Measurements from ENCODE around the gene EEF2.
"Not testable (repeated sequence)": the region's sequence is repeated elsewhere in the genome, so short reads cannot be mapped to it uniquely, and the experiment has no call there.

Gene EEF2

DNA sequence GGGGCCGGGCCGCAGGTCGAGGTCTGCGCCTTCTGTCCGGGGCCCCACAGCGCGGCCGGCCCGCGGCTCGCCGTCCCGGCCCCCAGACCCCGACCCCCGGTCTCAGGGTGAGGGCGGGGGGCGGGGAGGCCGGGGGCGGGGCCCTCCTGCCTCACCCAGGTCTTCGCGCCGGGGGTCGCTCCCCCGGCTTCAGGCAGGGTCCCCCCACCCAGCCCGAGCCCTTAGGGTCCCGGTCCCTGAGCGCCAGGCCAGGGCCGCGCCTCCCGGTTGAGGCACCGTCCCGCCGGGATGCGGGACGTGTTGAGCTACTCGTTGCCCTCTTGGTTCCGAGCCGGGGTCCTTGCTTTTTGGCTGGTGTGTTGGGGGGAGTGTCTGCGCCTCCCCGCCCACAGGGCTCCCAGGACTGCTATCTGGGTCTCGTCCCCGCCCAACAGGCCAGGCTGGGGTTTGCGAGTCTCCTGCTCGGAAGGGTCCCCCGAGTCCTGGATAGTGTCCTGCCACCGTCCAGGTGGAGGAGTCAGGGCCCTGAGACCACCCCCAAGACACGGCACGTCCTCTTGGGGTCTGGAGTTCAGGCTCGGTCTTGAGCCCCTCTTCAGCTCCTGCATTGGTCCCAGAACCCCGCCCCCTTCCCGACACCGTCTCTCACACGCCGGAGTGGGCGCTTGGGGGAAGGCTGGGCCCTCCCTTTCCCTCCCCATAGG, 22.7 kb upstream of the EEF2 start:
- Mint-ChIP-seq H3K9me3 (no peaks in the 10 kb centered on the region), H3K36me3 (ENCODE audit: low read depth) (peaks cover 17% of the 10 kb centered on the region), H3K27ac (peak overlapping the region; percentile 73), H3K4me1 (ENCODE audit: low read depth) (peaks cover 41% of the 10 kb centered on the region), H3K4me3 (peak overlapping the region; percentile 83), H3K27me3 (no peaks in the 10 kb centered on the region)
- DNase-seq = peak; percentile 52

DNA sequence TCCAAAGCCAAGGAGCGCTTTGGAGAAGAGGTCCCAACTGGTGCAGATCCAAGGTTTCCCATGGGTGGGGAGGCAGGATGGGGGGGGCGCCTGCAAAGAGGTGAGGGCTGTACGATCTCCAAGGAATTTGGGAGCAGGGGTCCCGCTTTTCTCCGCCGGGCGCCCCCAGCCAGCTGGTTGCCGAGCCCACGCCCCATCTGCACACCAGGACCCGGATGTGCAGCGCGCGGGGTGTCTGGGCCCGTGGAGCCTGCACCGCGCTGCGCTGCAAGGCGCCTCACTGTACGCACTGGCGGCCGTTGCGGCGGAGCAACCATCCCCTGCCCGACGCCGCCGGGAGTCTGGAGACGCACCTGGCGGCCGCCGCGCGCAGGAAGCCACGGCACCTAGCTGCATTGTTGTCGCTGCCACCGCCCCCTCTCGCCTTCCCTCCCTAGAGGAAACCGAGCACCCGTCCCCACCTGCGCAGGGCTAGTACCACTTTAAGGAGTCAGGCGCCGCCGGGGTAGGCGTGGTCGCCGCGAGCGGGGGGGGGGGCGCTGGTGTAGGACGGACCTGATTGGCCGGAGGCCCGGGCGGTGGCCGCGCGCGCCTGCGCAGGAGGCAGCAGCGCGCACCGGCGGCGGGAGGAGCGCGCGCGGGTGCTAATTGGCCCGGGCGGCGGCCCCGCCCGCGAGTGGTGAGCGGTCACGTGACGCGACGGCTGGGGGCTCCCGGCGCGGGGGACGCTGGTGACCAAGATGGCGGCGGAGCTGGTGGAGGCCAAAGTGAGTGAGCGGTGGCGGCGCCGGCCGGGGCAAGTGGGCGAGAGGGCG, 22.0 kb upstream of the EEF2 start, which contains the start of gene PIAS4:
Gene PIAS4 (plus strand): TSS at position 716 of the 815 bp plus-strand sequence. CDS start 25 bp downstream, at position 741.
- H3K4me1 Mint-ChIP-seq (ENCODE audit: low read depth) = peaks cover 35% of the 10 kb centered on the region
- H3K27me3 Mint-ChIP-seq = no peaks in the 10 kb centered on the region
- peak within 1 kb of the TSS; percentile 81 for H3K27ac Mint-ChIP-seq
- H3K4me3 Mint-ChIP-seq = peak within 1 kb of the TSS; percentile 83
- no peaks in the 10 kb centered on the region for H3K9me3 Mint-ChIP-seq
- peaks cover 11% of the 10 kb centered on the region for H3K36me3 Mint-ChIP-seq (ENCODE audit: low read depth)
- DNase-seq = peak; percentile 98

DNA sequence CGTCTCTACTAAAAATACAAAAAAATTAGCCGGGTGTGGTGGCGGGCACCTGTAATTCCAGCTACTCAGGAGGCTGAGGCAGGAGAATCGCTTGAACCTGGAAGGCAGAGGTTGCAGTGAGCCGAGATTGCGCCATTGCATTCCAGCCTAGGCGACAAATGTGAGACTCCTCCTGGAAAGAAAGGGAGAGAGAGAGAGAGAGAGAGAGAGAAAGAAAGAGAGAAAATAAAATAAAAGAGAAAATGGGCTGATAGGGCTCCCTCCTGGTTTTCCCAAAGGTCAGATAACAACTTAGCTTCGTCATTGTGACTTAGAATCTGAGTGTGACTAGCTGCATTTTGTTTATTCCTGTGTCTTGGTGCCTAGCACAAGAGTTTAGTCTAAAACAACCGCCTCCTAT, 20.2 kb upstream of the EEF2 start:
- not testable (repeated sequence) for H3K36me3 Mint-ChIP-seq (ENCODE audit: low read depth); H3K27me3 Mint-ChIP-seq; DNase-seq; H3K9me3 Mint-ChIP-seq; H3K27ac Mint-ChIP-seq
- peaks cover 24% of the 10 kb centered on the region for H3K4me1 Mint-ChIP-seq (ENCODE audit: low read depth)
- peak overlapping the region; percentile 31 for H3K4me3 Mint-ChIP-seq

DNA sequence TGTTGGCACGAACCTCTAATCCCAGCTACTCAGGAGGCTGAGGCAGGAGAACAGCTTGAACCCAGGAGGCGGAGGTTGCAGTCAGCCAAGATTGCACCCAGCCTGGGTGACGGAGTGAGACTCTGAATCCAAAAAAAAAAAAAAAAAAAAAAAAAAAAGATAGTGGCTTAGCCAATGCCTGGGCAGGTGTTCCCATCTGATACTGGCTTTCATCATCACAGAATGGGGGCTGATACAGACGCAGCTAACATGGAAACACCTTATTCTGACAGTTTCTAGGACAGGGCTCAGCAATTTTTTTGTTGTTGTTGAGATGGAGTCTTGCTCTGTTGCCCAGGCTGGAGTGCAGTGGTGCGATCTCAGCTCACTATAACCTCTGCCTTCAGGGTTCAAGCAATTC, 15.5 kb upstream of the EEF2 start:
- H3K36me3 Mint-ChIP-seq (ENCODE audit: low read depth); H3K27me3 Mint-ChIP-seq; H3K4me3 Mint-ChIP-seq; H3K27ac Mint-ChIP-seq; DNase-seq; H3K4me1 Mint-ChIP-seq (ENCODE audit: low read depth); H3K9me3 Mint-ChIP-seq: not testable (repeated sequence)

DNA sequence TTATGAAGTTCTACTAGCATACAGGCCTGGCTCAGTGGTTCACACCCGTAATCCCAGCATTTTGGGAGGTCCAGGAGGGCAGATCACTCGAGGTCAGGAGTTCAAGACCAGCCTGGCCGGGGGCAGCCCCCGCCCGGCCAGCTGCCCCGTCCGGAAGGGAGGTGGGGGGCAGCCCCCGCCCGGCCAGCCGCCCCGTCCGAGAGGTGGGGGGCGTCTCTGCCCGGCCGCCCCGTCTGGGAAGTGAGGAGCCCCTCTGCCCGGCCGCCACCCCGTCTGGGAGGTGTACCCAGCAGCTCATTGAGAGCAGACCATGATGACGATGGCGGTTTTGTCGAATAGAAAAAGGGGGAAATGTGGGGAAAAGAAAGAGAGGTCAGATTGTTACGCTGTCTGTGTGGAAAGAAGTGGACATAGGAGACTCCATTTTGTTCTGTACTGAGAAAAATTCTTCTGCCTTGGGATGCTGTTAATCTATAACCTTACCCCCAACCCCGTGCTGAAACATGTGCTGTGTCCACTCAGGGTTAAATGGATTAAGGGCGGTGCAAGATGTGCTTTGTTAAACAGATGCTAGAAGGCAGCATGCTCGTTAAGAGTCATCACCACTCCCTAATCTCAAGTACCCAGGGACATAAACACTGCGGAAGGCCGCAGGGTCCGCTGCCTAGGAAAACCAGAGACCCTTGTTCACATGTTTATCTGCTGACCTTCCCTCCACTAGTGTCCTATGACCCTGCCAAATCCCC, 13.6 kb upstream of the EEF2 start:
- H3K27me3 Mint-ChIP-seq; H3K4me1 Mint-ChIP-seq (ENCODE audit: low read depth): not testable (repeated sequence)

DNA sequence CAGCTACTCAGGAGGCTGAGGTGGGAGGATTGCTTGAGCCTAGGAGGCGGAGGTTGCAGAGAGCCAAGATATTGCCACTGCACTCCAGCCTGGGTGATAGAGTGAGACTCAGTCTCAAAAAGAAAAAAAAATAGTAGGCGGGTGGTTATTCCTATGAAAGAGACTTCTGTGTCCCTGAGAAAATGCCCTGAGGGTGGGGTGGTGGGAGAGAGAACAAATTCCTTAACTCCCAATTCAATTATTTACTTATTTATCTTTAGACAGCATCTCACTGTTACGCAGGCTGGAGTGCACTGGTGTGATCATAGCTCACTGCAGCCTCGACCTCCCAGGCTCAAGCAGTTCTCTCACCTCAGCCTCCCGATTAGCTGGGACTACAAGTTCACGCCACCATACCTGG, 10.3 kb upstream of the EEF2 start:
- Mint-ChIP-seq H3K9me3 (peaks cover 3% of the 10 kb centered on the region), H3K27me3 (no peaks in the 10 kb centered on the region), H3K4me1 (ENCODE audit: low read depth) (peaks cover 3% of the 10 kb centered on the region), H3K36me3 (ENCODE audit: low read depth) (no peaks in the 10 kb centered on the region), H3K27ac (no peak overlapping the region), H3K4me3 (no peak overlapping the region)
- no peak for DNase-seq

More for the DNA sequence above, 13.6 kb upstream of the EEF2 start:
- H3K4me3 Mint-ChIP-seq; DNase-seq; H3K9me3 Mint-ChIP-seq; H3K27ac Mint-ChIP-seq; H3K36me3 Mint-ChIP-seq (ENCODE audit: low read depth): not testable (repeated sequence)

DNA sequence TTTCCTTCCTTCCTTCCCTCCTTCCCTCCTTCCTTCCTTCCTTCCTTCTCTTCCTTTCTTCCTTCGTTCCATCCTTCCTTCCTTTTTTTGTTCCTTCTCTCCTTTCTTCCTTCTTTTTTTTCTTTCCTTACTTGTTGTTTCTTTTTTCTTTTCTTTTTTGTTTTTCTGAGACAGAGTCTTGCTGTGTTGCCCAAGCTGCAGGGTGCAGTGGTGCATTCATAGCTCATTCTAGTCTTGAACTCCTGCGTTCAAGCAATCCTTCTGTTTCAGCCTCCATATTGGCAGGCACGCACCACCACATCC, 5.5 kb upstream of the EEF2 start:
- Mint-ChIP-seq H3K36me3 (ENCODE audit: low read depth) (peaks cover 2% of the 10 kb centered on the region), H3K27ac (peak overlapping the region; percentile 75), H3K27me3 (no peaks in the 10 kb centered on the region), H3K4me3 (no peak overlapping the region), H3K9me3 (peaks cover 3% of the 10 kb centered on the region), H3K4me1 (ENCODE audit: low read depth) (peaks cover 27% of the 10 kb centered on the region)
- no peak for DNase-seq

DNA sequence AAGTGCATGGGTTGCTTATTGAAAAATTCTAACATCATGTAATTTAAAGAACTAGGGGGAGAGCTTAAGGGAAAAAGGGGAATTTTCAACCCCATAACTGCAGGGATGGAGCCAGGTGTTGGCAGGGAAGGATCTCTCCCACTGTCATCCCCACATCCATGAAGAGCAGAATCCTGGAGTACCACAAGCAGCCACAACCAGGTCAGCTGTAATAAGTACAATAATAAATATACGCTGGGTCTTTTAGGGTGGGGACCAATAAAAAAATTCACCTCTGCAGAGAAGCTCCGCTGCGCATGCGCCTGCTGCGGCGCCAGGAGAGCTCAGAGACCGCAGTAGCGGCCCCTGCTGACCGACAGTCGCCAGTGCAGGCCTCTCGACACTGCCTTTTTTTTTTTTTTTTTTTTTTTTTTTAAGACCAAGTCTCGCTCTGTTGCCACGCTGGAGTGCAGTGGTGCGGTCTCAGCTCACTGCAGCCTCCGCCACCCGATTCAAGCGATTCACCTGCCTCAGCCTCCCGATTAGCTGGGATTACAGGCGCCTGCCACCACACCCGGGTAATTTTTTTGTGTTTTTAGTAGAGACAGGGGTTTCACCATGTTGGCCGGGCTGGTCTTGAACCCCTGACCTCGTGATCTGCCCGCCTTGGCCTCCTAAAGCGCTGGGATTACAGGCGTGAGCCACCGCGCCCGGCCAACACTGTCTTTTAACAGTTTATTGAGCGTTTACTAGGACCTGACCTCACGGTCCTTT, 2.5 kb upstream of the EEF2 start:
- peak; percentile 89 for DNase-seq
- Mint-ChIP-seq H3K4me3 (peak overlapping the region; percentile 97), H3K27me3 (no peaks in the 10 kb centered on the region), H3K27ac (peak overlapping the region; percentile 89), H3K36me3 (ENCODE audit: low read depth) (peaks cover 29% of the 10 kb centered on the region), H3K9me3 (peaks cover 3% of the 10 kb centered on the region), H3K4me1 (ENCODE audit: low read depth) (peaks cover 47% of the 10 kb centered on the region)

DNA sequence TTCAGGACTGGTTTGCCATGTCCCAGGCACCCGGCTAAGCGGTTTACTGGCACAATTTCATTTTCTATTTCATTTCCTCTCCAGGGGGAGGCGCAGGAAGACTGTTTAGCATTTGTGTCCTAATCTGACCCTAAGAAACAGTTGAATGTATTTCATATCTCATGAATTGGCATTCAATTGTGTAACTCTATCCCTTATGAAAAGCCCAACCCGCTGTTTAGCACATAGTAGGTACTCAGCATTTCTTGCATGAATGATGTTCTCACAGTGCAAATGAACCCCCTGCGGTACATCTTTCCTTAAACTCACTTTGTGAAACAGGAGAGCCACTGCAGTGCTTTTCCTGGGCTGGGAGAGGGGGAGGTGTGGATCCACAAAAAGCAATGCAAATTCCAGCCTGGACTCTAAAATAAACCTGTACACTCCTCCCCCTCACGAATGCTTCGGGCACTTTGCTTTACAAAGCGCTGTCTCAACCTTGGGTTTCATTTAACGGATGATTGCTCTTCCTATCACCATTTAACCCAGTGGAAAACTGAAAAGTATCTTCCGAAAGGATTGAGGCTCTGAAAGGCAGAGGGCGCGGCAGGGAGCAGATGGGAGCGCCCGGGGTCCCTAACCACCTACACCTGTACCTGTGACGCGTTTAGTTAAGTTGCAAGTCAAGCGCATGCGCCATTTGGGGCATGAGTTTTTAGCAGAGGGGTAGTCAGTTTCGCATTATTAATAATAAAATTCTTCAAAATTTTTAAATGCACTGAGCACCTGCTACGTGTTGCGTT, 1.2 kb upstream of the EEF2 start:
- Mint-ChIP-seq H3K27me3 (no peaks in the 10 kb centered on the region), H3K9me3 (peaks cover 3% of the 10 kb centered on the region), H3K4me1 (ENCODE audit: low read depth) (peaks cover 60% of the 10 kb centered on the region), H3K27ac (peak overlapping the region; percentile 99), H3K4me3 (peak overlapping the region; percentile 97), H3K36me3 (ENCODE audit: low read depth) (peaks cover 43% of the 10 kb centered on the region)
- peak; percentile 71 for DNase-seq

DNA sequence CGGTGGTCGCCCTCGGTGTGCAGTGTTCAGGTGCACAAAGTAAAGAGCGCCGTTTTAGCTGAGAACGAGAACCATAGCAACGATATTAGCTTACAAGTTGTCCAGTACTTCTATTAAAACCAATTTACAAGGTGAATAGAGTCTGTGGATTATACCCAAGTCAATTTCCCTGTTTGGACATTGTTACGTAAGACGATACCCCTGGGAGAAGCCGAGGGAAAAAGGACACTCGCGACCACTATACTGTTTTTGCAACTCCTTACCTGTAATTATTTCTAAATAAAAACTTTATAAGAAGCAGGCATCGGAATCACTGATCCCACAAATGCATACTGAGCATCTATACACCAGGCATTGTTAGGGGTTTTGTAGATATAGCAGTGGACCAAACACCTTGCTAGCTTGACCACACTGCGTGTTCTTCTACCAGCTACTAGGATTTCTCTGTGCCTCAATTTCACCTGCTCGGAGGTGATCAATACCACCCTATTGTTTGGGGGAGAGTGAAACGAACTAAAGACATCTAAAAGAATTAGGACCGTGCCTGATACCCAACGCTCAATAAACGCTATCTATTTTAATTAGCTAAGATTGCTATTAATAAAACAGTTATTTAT, 488 bp upstream of the EEF2 start:
- peaks cover 64% of the 10 kb centered on the region for H3K4me1 Mint-ChIP-seq (ENCODE audit: low read depth)
- peak overlapping the region; percentile 97 for H3K4me3 Mint-ChIP-seq
- no peak for DNase-seq
- H3K27ac Mint-ChIP-seq = peak overlapping the region; percentile 99
- no peaks in the 10 kb centered on the region for H3K27me3 Mint-ChIP-seq
- peaks cover 50% of the 10 kb centered on the region for H3K36me3 Mint-ChIP-seq (ENCODE audit: low read depth)
- peaks cover 1% of the 10 kb centered on the region for H3K9me3 Mint-ChIP-seq

DNA sequence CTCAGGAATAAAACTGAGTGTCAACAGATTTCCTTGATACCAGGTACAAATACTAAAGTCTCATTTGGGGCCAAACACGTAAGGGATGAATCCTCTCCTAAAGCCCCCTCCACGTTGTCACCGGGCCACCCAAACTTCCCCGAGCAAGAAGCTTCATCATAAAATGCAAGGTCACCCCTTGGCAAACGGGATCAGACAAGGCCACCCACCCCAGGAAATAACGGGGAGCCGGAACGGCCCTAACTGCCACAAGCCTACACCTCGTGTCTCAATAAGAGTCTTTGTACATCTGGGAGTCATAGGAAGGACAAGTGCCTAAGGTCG, 717 bp downstream of the EEF2 start:
- H3K27ac Mint-ChIP-seq = peak overlapping the region; percentile 99
- peaks cover 59% of the 10 kb centered on the region for H3K36me3 Mint-ChIP-seq (ENCODE audit: low read depth)
- H3K27me3 Mint-ChIP-seq = no peaks in the 10 kb centered on the region
- H3K4me1 Mint-ChIP-seq (ENCODE audit: low read depth) = peaks cover 66% of the 10 kb centered on the region
- no peak for DNase-seq
- peak overlapping the region; percentile 97 for H3K4me3 Mint-ChIP-seq
- no peaks in the 10 kb centered on the region for H3K9me3 Mint-ChIP-seq

DNA sequence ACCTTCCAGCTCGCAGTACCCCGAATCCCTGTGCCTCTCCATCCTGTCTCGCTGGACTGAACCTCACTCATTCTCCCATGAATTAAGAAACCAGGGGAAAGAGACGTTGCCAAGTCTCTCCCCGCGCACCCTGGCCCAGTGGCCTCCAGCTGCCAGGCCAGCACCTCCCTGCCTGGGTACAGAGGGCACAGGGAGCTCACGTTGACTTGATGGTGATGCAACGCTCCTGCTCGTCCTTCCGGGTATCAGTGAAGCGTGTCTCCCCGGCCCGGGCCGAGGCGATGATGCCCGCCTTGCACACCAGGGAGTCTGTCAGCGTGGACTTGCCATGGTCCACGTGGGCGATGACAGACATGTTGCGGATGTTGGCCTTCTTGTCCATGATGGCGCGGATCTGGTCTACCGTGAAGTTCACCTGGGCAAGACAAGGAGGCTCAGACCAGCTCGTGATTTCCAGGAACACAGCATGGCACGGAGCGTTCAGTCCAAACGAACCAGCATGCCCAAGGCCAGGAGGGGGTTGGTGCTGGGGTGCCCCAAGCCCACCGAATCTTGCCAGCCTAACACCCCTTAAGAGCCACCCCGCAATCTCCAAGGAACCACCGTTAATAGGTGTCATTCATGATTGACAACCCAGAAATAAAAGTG, 1.2 kb downstream of the EEF2 start:
- H3K27me3 Mint-ChIP-seq = no peaks in the 10 kb centered on the region
- peaks cover 64% of the 10 kb centered on the region for H3K36me3 Mint-ChIP-seq (ENCODE audit: low read depth)
- H3K4me3 Mint-ChIP-seq = peak overlapping the region; percentile 97
- H3K9me3 Mint-ChIP-seq = no peaks in the 10 kb centered on the region
- peak; percentile 67 for DNase-seq
- H3K27ac Mint-ChIP-seq = peak overlapping the region; percentile 99
- peaks cover 71% of the 10 kb centered on the region for H3K4me1 Mint-ChIP-seq (ENCODE audit: low read depth)

DNA sequence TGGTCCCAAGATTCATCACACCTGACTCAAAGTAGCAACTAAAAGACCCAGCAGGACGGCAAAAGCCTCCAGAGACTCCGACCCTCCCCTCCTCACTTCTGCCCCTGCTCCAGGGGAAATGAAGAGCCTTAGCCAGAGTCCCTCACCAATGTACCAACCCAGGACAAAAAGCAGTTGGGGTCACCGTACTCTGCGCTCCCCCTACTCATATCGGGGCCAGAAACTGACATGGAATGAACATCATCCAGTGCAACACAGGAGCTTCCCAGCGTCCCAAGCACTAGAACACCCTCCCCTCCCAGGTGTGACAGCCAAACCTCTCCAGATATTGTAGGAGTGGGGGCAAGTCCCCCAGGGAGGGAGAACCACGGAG, 1.7 kb downstream of the EEF2 start:
- no peaks in the 10 kb centered on the region for H3K9me3 Mint-ChIP-seq
- peak overlapping the region; percentile 97 for H3K4me3 Mint-ChIP-seq
- H3K27me3 Mint-ChIP-seq = no peaks in the 10 kb centered on the region
- peak overlapping the region; percentile 99 for H3K27ac Mint-ChIP-seq
- peaks cover 74% of the 10 kb centered on the region for H3K4me1 Mint-ChIP-seq (ENCODE audit: low read depth)
- H3K36me3 Mint-ChIP-seq (ENCODE audit: low read depth) = peaks cover 68% of the 10 kb centered on the region
- DNase-seq = no peak
